Astrocyte of the spinal cord (primary cell): Measurements from ENCODE around the gene IL17RD.
"Not testable (repeated sequence)": the region's sequence is repeated elsewhere in the genome, so short reads cannot be mapped to it uniquely, and the experiment has no call there.

Source experiments
- DNase-seq: peaks from one replicate; pipeline ENCODE4 v3.0.0; 2011; ENCODE audit warnings: low read depth, low spot score
- H3K4me3 ChIP-seq: 2 replicates; pipeline ENCODE4 v1.5.1; 2011; ENCODE audit warnings: low read depth, mild to moderate bottlenecking, low read length, moderate library complexity
- in situ Hi-C: cut with HindIII; loops from 2 replicates; pipeline ENCODE4 v1.10.0; 2017; ENCODE audit warnings: low sequenced_read_pairs
- TF ChIP-seq, protein P1 (sequence below): IDR thresholded peaks from 2 replicates; pipeline ENCODE4 v1.5.1; 2012; ENCODE audit warnings: low read depth, mild to moderate bottlenecking, low read length, inconsistent platforms

The IL17RD gene

DNA sequence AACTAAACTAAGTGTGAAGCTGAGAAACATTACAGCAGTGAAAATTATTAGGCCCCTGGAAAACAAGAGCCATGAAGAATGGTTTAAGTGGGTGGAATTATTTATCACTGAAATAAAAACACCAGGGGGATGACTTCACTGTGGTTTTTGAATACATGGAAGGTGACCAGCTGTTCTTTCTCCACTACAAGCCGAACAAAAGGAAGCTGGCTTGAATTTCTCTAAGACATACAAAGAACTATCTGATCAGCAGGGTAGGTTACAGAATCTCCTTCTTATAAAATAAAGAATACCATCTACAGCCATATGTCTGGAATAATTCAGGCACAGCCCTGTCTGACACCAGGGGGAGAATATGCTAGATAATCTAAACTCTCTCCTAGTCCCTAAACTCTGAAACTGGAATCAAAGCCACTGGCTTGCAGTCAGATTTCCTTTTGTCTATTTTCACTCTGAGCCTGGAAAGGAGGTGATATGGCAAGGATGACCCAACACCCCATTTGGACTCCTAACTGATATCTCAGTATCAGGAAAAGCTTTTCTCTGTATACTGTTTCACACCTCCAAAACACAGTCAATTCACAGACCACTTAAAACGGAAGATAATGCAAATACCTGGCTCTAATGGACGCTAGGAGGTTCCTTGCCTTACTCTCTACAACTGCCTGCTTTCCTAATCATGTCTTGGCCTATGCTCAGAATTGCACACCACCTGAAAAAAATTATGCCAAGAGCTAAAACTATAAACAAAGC is 73.5 kb downstream of the IL17RD start:
- peak; percentile 74 for DNase-seq
- TF ChIP-seq, protein P1, sequence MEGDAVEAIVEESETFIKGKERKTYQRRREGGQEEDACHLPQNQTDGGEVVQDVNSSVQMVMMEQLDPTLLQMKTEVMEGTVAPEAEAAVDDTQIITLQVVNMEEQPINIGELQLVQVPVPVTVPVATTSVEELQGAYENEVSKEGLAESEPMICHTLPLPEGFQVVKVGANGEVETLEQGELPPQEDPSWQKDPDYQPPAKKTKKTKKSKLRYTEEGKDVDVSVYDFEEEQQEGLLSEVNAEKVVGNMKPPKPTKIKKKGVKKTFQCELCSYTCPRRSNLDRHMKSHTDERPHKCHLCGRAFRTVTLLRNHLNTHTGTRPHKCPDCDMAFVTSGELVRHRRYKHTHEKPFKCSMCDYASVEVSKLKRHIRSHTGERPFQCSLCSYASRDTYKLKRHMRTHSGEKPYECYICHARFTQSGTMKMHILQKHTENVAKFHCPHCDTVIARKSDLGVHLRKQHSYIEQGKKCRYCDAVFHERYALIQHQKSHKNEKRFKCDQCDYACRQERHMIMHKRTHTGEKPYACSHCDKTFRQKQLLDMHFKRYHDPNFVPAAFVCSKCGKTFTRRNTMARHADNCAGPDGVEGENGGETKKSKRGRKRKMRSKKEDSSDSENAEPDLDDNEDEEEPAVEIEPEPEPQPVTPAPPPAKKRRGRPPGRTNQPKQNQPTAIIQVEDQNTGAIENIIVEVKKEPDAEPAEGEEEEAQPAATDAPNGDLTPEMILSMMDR = peak; percentile 2
- no peak overlapping the region for H3K4me3 ChIP-seq
- in situ Hi-C loops = loop anchor here (25.0 kb wide), 1 partner anchor 104 kb away; no protein-coding TSS in a partner anchor

DNA sequence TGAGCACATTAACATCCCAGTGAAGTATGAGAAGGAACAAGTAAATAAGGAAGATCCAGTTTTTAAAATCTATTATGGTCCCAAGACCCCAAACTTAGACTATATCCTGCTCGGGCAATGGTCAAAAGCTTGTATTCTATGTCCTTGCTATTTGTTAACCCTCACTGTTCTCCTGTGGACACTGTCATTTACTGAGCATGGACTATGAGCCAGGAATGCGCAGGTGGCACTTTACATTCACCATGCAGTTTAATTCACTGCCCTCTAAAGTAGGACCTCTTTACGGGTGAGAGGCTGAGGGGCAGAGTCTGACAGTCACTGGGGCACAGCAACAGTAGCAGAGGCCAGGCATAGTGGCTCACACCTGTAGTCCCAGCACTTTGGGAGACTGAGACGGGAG is 76.1 kb downstream of the IL17RD start:
- TF ChIP-seq, protein P1 = no peak
- no peak overlapping the region for H3K4me3 ChIP-seq
- no peak for DNase-seq
- in situ Hi-C loops = loop anchor here (25.0 kb wide), 1 partner anchor 102 kb away; no protein-coding TSS in a partner anchor

DNA sequence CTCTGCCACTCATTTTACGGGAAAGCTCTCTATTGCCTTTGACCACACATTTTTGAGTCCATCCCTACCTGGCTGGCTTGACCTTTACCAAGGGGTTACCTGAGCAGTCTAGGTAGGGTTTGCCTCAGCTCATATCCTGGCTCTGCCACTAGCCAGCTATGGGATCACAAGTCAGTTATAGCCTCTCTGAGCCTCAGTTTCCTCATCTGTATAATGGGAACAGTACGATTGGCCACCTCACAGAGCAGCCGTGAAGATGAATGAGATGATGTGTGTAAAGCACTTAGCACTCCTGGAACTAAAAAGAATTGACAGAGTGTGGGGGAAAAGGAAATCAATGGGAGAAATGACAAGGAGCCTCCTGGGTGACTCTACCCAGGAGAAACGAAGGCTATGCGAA is 76.7 kb downstream of the IL17RD start:
- TF ChIP-seq, protein P1 = no peak
- in situ Hi-C loops = loop anchor here (25.0 kb wide), 1 partner anchor 101 kb away; no protein-coding TSS in a partner anchor
- DNase-seq = no peak
- no peak overlapping the region for H3K4me3 ChIP-seq

DNA sequence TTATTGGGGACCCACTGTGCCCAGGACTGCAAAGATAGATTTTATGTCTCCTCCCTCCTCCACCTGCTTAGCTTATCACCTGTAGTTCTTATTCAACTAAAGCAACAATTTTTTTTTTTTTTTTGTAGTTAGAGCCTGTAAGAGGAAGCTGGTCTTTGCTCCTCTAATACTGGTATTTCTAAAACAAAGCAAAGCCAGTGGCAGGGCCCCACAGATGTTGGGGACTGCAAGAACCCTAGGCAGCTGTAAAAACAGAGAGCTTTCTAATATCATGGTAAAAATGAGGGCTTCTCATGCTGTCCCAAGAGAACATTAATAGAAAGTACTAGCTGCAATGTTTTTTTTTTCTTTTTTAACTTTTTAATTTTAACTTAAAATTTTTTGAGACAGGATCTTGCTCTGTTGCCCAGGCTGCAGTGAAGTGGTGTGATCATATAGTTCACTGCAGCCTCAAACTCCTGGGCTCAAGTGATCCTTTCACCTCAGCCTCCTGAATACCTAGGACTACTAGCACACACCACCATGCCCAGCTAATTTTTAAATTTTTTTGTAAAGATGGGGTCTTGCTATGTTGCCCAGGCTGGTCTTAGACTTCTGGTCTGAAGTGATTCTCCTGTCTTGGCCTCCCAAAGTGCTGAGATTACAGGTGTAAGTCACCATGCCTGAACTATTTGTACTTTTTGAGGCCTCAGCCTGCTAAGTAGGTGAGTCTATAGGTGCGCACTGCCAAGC is 77.6 kb downstream of the IL17RD start:
- no peak overlapping the region for H3K4me3 ChIP-seq
- TF ChIP-seq, protein P1 = no peak
- DNase-seq = no peak
- in situ Hi-C loops = loop anchor here (25.0 kb wide), 1 partner anchor 100 kb away; no protein-coding TSS in a partner anchor

DNA sequence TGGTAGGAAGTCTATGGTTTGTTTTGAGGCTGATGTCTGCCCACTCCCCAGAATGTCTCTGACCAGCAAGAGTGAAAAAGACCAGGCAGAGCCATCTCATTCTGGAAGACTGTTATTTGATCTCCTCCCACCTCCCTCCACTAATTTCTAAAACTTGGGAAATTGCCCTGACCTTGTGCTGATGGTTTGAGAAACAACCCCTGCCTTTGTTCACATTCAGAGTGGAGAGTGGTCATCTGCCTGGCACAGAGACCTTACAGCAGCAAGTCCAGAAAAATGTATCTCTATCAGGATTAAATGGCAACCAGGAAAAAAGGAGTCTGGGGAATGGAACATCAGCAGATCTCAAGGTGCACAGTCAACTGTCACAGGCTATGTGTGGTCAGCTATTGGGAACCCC is 79.0 kb downstream of the IL17RD start:
- TF ChIP-seq, protein P1 = no peak
- in situ Hi-C loops = loop anchor here (25.0 kb wide), 1 partner anchor 99 kb away; no protein-coding TSS in a partner anchor
- DNase-seq = no peak
- H3K4me3 ChIP-seq = no peak overlapping the region

DNA sequence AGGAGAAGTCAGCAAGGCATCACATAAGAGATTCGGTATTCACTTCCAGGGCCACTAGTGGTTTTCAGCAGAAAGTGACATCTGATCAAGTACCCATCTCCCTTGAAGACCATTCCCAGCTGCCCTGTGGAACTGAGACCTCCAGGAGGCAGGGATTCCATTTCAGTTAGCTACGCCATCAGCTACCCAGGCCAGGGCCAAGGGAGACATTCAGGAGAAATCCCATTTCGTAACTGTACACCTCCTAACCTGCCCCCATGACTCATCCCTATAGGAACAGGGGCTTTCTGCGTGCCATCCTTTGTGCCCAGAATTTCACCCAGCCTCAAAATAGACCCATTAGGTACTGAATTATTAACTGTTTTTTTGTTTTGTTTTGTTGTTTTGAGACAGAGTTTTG is 79.9 kb downstream of the IL17RD start:
- TF ChIP-seq, protein P1 = no peak
- DNase-seq = no peak
- H3K4me3 ChIP-seq = no peak overlapping the region
- in situ Hi-C loops = loop anchor here (25.0 kb wide), 1 partner anchor 98 kb away; no protein-coding TSS in a partner anchor

DNA sequence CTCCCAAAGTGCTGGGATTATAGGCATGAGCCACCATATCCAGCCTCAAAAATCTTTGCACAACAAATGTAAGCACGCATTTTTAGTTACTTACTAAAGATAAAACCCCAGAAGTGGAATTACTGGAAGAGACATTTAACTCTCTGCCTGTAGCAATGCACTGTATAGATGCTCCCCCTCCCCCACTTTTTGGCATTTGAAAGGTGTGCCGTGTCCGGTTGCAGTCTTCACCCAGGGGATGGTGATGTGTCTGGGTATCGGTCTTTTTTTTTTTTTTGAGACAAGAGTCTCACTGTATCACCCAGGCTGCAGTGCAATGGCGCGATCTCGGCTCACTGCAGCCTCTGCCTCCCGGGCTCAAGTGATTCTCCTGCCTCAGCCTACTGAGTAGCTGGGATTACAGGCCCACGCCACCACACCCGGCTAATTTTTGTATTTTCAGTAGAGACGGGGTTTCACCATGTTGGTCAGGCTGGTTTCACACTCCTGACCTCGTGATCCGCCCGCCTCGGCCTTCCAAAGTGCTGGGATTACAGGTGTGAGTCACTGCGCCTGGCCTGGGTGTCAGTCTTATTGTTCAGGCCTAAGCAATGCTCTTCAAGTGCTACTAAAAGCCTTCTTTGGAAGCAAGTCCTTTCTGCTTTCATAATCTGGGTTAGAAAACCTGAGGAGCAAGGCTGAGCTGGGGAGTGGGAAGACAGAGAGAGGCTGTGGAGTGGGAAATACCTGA is 81.7 kb downstream of the IL17RD start:
- H3K4me3 ChIP-seq, DNase-seq: not testable (repeated sequence)
- in situ Hi-C loops = loop anchor here (25.0 kb wide), 1 partner anchor 96 kb away; no protein-coding TSS in a partner anchor
